IMR-90 (cell line): ENCODE results near the gene ACADM. TPM values are rescaled to one million over a fixed set of nuclear protein-coding genes. Genes with fewer than 3 reads are reported as not detected.

Experiments used
- ATAC-seq: fragments of 200-7000 bp; cut with Tn5 transposase; 2 replicates; pipeline ENCODE4 v1.9.1; 2020; ENCODE audit warnings: low read depth, mild to moderate bottlenecking, moderate library complexity
- BruUV-seq: library from RNA; stranded (reverse); fragments of 400-500 nt; replicated peaks from 2 replicates; lab custom pipeline; 2021; lab: Mats Ljungman, UMichigan
- CTCF ChIA-PET: fragments of 300-600 bp; formaldehyde crosslinking; extraction: SDS; loops from one replicate; lab custom pipeline; 2021; ENCODE audit warnings: antibody characterized with exemption; lab: Yijun Ruan, JAX
- POLR2A ChIA-PET: fragments of 300-600 bp; sonication (Branson Sonifier 250); formaldehyde crosslinking; loops from one replicate; lab custom pipeline; 2022; ENCODE audit warnings: antibody characterized with exemption; ENCODE audit not compliant: unreplicated experiment; lab: Charles Lee
- DNase-seq: peaks from one replicate; pipeline ENCODE4 v3.0.0; 2013
- H2AFZ ChIP-seq: replicated peaks from 2 replicates; pipeline ENCODE3; 2013; ENCODE audit warnings: low read length, mild to moderate bottlenecking; ENCODE audit not compliant: poor library complexity
- H2AK5ac ChIP-seq: 2 replicates; pipeline ENCODE4 v1.6.1; 2013; ENCODE audit warnings: low read depth, low read length, inconsistent platforms
- H2AK9ac ChIP-seq: replicated peaks from 2 replicates; pipeline ENCODE3; 2013; ENCODE audit warnings: mild to moderate bottlenecking, low read depth, low read length, moderate library complexity; ENCODE audit not compliant: poor library complexity
- H2BK120ac ChIP-seq: 2 replicates; pipeline ENCODE4 v1.6.1; 2013; ENCODE audit warnings: low read depth, low read length, inconsistent platforms
- H2BK15ac ChIP-seq: 3 replicates; pipeline ENCODE4 v1.6.1; 2013; ENCODE audit warnings: low read depth, low read length, inconsistent platforms
- H2BK20ac ChIP-seq: 2 replicates; pipeline ENCODE4 v1.6.1; 2013; ENCODE audit warnings: low read depth, mild to moderate bottlenecking, inconsistent platforms, low read length, moderate library complexity
- H2BK5ac ChIP-seq: 2 replicates; pipeline ENCODE4 v1.6.1; 2013; ENCODE audit warnings: mild to moderate bottlenecking, low read depth, low read length, inconsistent platforms; ENCODE audit not compliant: poor library complexity, severe bottlenecking
- H3K14ac ChIP-seq: replicated peaks from 2 replicates; pipeline ENCODE4 v1.6.1; 2013; ENCODE audit warnings: low read depth, low read length, inconsistent platforms
- H3K18ac ChIP-seq: 2 replicates; pipeline ENCODE4 v1.6.1; 2013; ENCODE audit warnings: low read depth, low read length, control low read depth
- H3K23ac ChIP-seq: 2 replicates; pipeline ENCODE4 v1.6.1; 2013; ENCODE audit warnings: low read depth, low read length, inconsistent platforms
- H3K27ac ChIP-seq: 2 replicates; pipeline ENCODE4 v1.5.1; 2013; ENCODE audit warnings: mild to moderate bottlenecking, control low read depth, low read length; ENCODE audit not compliant: insufficient read depth
- H3K27me3 ChIP-seq: 2 replicates; pipeline ENCODE4 v1.6.1; 2013; ENCODE audit warnings: low read length; ENCODE audit not compliant: control insufficient read depth, insufficient read depth
- H3K36me3 ChIP-seq: 2 replicates; pipeline ENCODE4 v1.6.1; 2013; ENCODE audit warnings: low read length, mixed read lengths; ENCODE audit not compliant: control insufficient read depth, insufficient read depth
- H3K4ac ChIP-seq: 2 replicates; pipeline ENCODE4 v1.6.1; 2013; ENCODE audit warnings: low read depth, low read length, inconsistent platforms
- H3K4me1 ChIP-seq: 2 replicates; pipeline ENCODE4 v1.6.1; 2013; ENCODE audit warnings: low read length, mixed read lengths; ENCODE audit not compliant: control insufficient read depth, insufficient read depth
- H3K4me2 ChIP-seq: 2 replicates; pipeline ENCODE4 v1.6.1; 2013; ENCODE audit warnings: low read depth, mild to moderate bottlenecking, control low read depth, low read length, moderate library complexity
- H3K4me3 ChIP-seq: 2 replicates; pipeline ENCODE4 v1.5.1; 2013; ENCODE audit warnings: low read depth, mild to moderate bottlenecking, control low read depth, low read length, moderate library complexity; ENCODE audit not compliant: insufficient read depth
- H3K56ac ChIP-seq: 2 replicates; pipeline ENCODE4 v1.6.1; 2013; ENCODE audit warnings: low read length, inconsistent platforms; ENCODE audit not compliant: insufficient read depth; ENCODE audit errors: extremely low read depth
- H3K79me1 ChIP-seq, 2 experiments: 2 replicates each; pipeline ENCODE4 v1.6.1; 2013; ENCODE audit warnings: low read length in 2 of 2, inconsistent platforms in 1 of 2, low read depth in 1 of 2
- H3K9ac ChIP-seq: 2 replicates; pipeline ENCODE4 v1.6.1; 2013; ENCODE audit warnings: low read depth, low read length, control low read depth
- H3K9me1 ChIP-seq: 2 replicates; pipeline ENCODE4 v1.6.1; 2013; ENCODE audit warnings: low read length, inconsistent platforms; ENCODE audit not compliant: insufficient read depth
- H3K9me3 ChIP-seq: 2 replicates; pipeline ENCODE4 v1.6.1; 2013; ENCODE audit warnings: low read length; ENCODE audit not compliant: control insufficient read depth, insufficient read depth
- H4K20me1 ChIP-seq: 2 replicates; pipeline ENCODE4 v1.6.1; 2013; ENCODE audit warnings: low read length, inconsistent platforms; ENCODE audit not compliant: insufficient read depth
- H4K5ac ChIP-seq: 2 replicates; pipeline ENCODE4 v1.6.1; 2013; ENCODE audit warnings: mild to moderate bottlenecking, low read depth, low read length, control low read depth
- H4K8ac ChIP-seq, 2 experiments: 2 replicates each; pipeline ENCODE4 v1.6.1; 2013; ENCODE audit warnings: low read depth in 2 of 2, low read length in 2 of 2, control low read depth in 1 of 2, inconsistent platforms in 1 of 2
- H4K91ac ChIP-seq: 2 replicates; pipeline ENCODE4 v1.6.1; 2013; ENCODE audit warnings: low read depth, low read length, inconsistent platforms; ENCODE audit not compliant: insufficient read depth
- BHLHE40 ChIP-seq: fragments of 150-350 bp; IDR thresholded peaks from 2 replicates; pipeline ENCODE4 v1.6.1; 2016; ENCODE audit warnings: mild to moderate bottlenecking, low read depth, low read length
- CEBPB ChIP-seq: IDR thresholded peaks from 2 replicates; pipeline ENCODE4 v1.6.1; 2012; ENCODE audit warnings: low read depth, low read length, improper control_type of control experiment
- CHD1 ChIP-seq: IDR thresholded peaks from 2 replicates; pipeline ENCODE4 v1.6.1; 2012; ENCODE audit warnings: low read depth, low read length, improper control_type of control experiment
- FOS ChIP-seq: fragments of 150-350 bp; IDR thresholded peaks from 2 replicates; pipeline ENCODE4 v1.6.1; 2016; ENCODE audit warnings: low read depth, low read length
- MAFK ChIP-seq: IDR thresholded peaks from 2 replicates; pipeline ENCODE4 v1.6.1; 2012; ENCODE audit warnings: low read depth, low read length, improper control_type of control experiment
- MAZ ChIP-seq: IDR thresholded peaks from 2 replicates; pipeline ENCODE4 v1.6.1; 2012; ENCODE audit warnings: low read depth, mild to moderate bottlenecking, low read length, improper control_type of control experiment, moderate library complexity, borderline replicate concordance
- MXI1 ChIP-seq: IDR thresholded peaks from 2 replicates; pipeline ENCODE4 v1.6.1; 2012; ENCODE audit warnings: low read depth, mild to moderate bottlenecking, low read length, moderate library complexity, borderline replicate concordance
- NFE2L2 ChIP-seq: fragments of 150-350 bp; IDR thresholded peaks from 2 replicates; pipeline ENCODE4 v1.6.1; 2016; ENCODE audit warnings: low read depth, mild to moderate bottlenecking, low read length
- POLR2A ChIP-seq: IDR thresholded peaks from 2 replicates; pipeline ENCODE4 v1.6.1; 2012; ENCODE audit warnings: mild to moderate bottlenecking, low read depth, low read length
- RAD21 ChIP-seq: IDR thresholded peaks from 2 replicates; pipeline ENCODE4 v1.6.1; 2012; ENCODE audit warnings: low read length, improper control_type of control experiment
- RCOR1 ChIP-seq: IDR thresholded peaks from 2 replicates; pipeline ENCODE4 v1.6.1; 2012; ENCODE audit warnings: mild to moderate bottlenecking, low read length, improper control_type of control experiment; ENCODE audit not compliant: insufficient replicate concordance
- RFX5 ChIP-seq: IDR thresholded peaks from 2 replicates; pipeline ENCODE4 v1.8.0; 2012; ENCODE audit warnings: low read depth, mild to moderate bottlenecking, low read length, moderate library complexity
- SMC3 ChIP-seq: fragments of 150-350 bp; IDR thresholded peaks from 2 replicates; pipeline ENCODE4 v1.6.1; 2016; ENCODE audit warnings: low read depth, mild to moderate bottlenecking, antibody characterized with exemption, low read length, moderate library complexity
- WGBS, 2 experiments: methylation state at CpG; one replicate each; pipeline versions ENCODE4 v1.1.5 to v1.1.7; 2013; ENCODE audit warnings: missing lambda C conversion rate in 2 of 2; ENCODE audit not compliant: insufficient read length in 1 of 2; ENCODE audit errors: extremely low coverage in 2 of 2; 5-methylcytosine and 5-hydroxymethylcytosine counted together
- dilution Hi-C: fragments of 300-500 bp; cut with HindIII; formaldehyde crosslinking; loops from one replicate; pipeline ENCODE4 v1.14.3; 2018; ENCODE audit warnings: low sequenced_read_pairs; ENCODE audit not compliant: unreplicated experiment
- in situ Hi-C: fragments of 300-500 bp; cut with MboI; formaldehyde crosslinking; loops from 3 replicates; pipeline ENCODE4 v1.14.3; 2019; ENCODE audit warnings: low sequenced_read_pairs, inconsistent platforms, mixed read lengths
- intact Hi-C: fragments of 100-400 bp; cut with micrococcal nuclease; formaldehyde crosslinking; loops from 2 replicates; pipeline ENCODE4 v1.10.0; 2022
- polyA plus RNA-seq, 3 experiments: library from polyadenylated mRNA; depleted of rRNA; stranded (reverse); fragments of >200 nt; gene quantifications; 2 replicates each; pipeline ENCODE4 v1.2.3, GENCODE V29; 2012; ENCODE audit warnings: low replicate concordance in 1 of 3
- total RNA-seq: library from RNA; depleted of rRNA; stranded (reverse); fragments of >200 nt; gene quantifications from 2 replicates; pipeline ENCODE4 v1.2.3, GENCODE V29; 2012
- TF ChIP-seq, protein P1 (sequence below): fragments of 150-350 bp; IDR thresholded peaks from 2 replicates; pipeline ENCODE4 v1.6.1; 2016; ENCODE audit warnings: low read depth, mild to moderate bottlenecking, low read length, moderate library complexity, borderline replicate concordance
- TF ChIP-seq, protein P2 (sequence below): conservative IDR thresholded peaks from 2 replicates; pipeline ENCODE4 v1.5.1; 2012; ENCODE audit warnings: mild to moderate bottlenecking, low read depth, low read length, improper control_type of control experiment
- TF ChIP-seq, protein P3 (sequence below): fragments of 150-350 bp; IDR thresholded peaks from 2 replicates; pipeline ENCODE4 v1.6.1; 2017; ENCODE audit warnings: mild to moderate bottlenecking, antibody characterized with exemption, low read length, low read depth

Gene ACADM
- total and polyA plus RNA-seq, 2 of the 4 experiments (the other 2 are of a cell fraction) = 8.6 to 18.5 TPM

DNA sequence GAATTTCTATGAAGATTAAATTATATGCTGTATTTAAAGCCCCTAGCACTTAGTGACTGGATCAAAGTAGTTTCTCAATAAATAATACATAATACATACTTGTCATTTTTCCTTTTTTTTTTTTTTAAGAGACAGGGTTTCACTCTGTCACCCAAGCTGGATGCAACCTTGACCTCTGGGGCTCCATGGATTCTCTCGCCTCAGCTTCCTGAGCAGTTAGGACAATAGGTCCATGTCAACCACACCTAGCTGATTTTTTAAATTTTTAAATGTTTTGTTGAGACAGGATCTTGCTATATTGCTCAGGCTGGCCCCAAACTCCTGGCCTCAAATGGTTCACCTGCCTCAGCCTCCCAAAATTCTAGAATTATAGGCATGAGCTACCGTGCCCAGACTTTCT lies 5.9 kb downstream of the ACADM start:
- H3K18ac ChIP-seq = no peak overlapping the region
- 0 out of 2 replicates have a peak, but pooled peaks cover 4% of the 10 kb centered on the region for H3K9me1 ChIP-seq
- H2AK5ac ChIP-seq = no peak overlapping the region
- no peak overlapping the region for H3K23ac ChIP-seq
- H3K79me1 ChIP-seq = peaks cover 9 to 36% of the 10 kb centered on the region in 2 experiments; a peak in 2 of 4 replicates
- no peak overlapping the region for H2AK9ac ChIP-seq
- TF ChIP-seq MAZ (no peak), SMC3 (no peak), MAFK (no peak), RAD21 (no peak), CEBPB (no peak), CHD1 (no peak), NFE2L2 (no peak), FOS (no peak), MXI1 (no peak), POLR2A (no peak), RCOR1 (no peak), BHLHE40 (no peak), RFX5 (no peak)
- TF ChIP-seq, protein P1, sequence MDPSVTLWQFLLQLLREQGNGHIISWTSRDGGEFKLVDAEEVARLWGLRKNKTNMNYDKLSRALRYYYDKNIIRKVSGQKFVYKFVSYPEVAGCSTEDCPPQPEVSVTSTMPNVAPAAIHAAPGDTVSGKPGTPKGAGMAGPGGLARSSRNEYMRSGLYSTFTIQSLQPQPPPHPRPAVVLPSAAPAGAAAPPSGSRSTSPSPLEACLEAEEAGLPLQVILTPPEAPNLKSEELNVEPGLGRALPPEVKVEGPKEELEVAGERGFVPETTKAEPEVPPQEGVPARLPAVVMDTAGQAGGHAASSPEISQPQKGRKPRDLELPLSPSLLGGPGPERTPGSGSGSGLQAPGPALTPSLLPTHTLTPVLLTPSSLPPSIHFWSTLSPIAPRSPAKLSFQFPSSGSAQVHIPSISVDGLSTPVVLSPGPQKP = no peak
- TF ChIP-seq, protein P2, sequence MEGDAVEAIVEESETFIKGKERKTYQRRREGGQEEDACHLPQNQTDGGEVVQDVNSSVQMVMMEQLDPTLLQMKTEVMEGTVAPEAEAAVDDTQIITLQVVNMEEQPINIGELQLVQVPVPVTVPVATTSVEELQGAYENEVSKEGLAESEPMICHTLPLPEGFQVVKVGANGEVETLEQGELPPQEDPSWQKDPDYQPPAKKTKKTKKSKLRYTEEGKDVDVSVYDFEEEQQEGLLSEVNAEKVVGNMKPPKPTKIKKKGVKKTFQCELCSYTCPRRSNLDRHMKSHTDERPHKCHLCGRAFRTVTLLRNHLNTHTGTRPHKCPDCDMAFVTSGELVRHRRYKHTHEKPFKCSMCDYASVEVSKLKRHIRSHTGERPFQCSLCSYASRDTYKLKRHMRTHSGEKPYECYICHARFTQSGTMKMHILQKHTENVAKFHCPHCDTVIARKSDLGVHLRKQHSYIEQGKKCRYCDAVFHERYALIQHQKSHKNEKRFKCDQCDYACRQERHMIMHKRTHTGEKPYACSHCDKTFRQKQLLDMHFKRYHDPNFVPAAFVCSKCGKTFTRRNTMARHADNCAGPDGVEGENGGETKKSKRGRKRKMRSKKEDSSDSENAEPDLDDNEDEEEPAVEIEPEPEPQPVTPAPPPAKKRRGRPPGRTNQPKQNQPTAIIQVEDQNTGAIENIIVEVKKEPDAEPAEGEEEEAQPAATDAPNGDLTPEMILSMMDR = no peak
- TF ChIP-seq, protein P3, sequence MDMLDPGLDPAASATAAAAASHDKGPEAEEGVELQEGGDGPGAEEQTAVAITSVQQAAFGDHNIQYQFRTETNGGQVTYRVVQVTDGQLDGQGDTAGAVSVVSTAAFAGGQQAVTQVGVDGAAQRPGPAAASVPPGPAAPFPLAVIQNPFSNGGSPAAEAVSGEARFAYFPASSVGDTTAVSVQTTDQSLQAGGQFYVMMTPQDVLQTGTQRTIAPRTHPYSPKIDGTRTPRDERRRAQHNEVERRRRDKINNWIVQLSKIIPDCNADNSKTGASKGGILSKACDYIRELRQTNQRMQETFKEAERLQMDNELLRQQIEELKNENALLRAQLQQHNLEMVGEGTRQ = no peak
- no peak overlapping the region for H2AFZ ChIP-seq
- in situ Hi-C loops = no loop called here
- no peak overlapping the region for H2BK15ac ChIP-seq
- CTCF ChIA-PET = no interaction called here
- no peak overlapping the region for H2BK5ac ChIP-seq
- no CpG with 5 or more reads among the region's 2 CpGs for WGBS, 2 experiments
- H4K5ac ChIP-seq = no peak overlapping the region
- no peaks in the 10 kb centered on the region for H3K9me3 ChIP-seq
- H3K4ac ChIP-seq = no peak overlapping the region
- H3K27ac ChIP-seq = no peak overlapping the region
- POLR2A ChIA-PET = no interaction called here
- ATAC-seq = no peak
- H4K20me1 ChIP-seq = no peaks in the 10 kb centered on the region
- no TSS peak for BruUV-seq
- H3K56ac ChIP-seq = no peak overlapping the region
- H3K27me3 ChIP-seq = no peaks in the 10 kb centered on the region
- peaks cover 2% of the 10 kb centered on the region; the same call in 1 of the 2 replicates for H3K4me1 ChIP-seq
- no peak overlapping the region for H3K14ac ChIP-seq
- no peak overlapping the region for H3K4me3 ChIP-seq
- intact Hi-C loops = no loop called here
- no peak overlapping the region for H2BK120ac ChIP-seq
- no peak overlapping the region for H4K8ac ChIP-seq
- no peak overlapping the region for H4K91ac ChIP-seq
- peaks cover 12% of the 10 kb centered on the region for H3K36me3 ChIP-seq
- no peak for DNase-seq
- dilution Hi-C loops = no loop called here
- H2BK20ac ChIP-seq = no peak overlapping the region
- no peak overlapping the region for H3K9ac ChIP-seq
- no peak overlapping the region for H3K4me2 ChIP-seq
